NB4 (cell line): ENCODE results near the gene FMNL2.

Experiments used
- DNase-seq: peaks from one replicate; pipeline ENCODE4 v3.0.0; 2010; ENCODE audit warnings: low read depth
- H3K4me3 ChIP-seq: one replicate; pipeline ENCODE4 v1.5.1; 2011; ENCODE audit warnings: mild to moderate bottlenecking, low read depth, low read length, moderate library complexity
- MYC ChIP-seq: IDR thresholded peaks from 2 replicates; pipeline ENCODE4 v1.6.1; 2011; ENCODE audit warnings: low read depth, low read length
- POLR2A ChIP-seq: IDR thresholded peaks from 2 replicates; pipeline ENCODE4 v1.6.1; 2011; ENCODE audit warnings: mild to moderate bottlenecking; ENCODE audit not compliant: insufficient read length; ENCODE audit errors: extremely low read depth
- TF ChIP-seq, protein P1 (sequence below): IDR thresholded peaks from 2 replicates; pipeline ENCODE4 v1.6.1; 2011; ENCODE audit warnings: low read depth, low read length
- TF ChIP-seq, protein P2 (sequence below): IDR thresholded peaks from one replicate; pipeline ENCODE4 v1.5.1; 2012; ENCODE audit warnings: low read depth, low read length

The FMNL2 gene

DNA sequence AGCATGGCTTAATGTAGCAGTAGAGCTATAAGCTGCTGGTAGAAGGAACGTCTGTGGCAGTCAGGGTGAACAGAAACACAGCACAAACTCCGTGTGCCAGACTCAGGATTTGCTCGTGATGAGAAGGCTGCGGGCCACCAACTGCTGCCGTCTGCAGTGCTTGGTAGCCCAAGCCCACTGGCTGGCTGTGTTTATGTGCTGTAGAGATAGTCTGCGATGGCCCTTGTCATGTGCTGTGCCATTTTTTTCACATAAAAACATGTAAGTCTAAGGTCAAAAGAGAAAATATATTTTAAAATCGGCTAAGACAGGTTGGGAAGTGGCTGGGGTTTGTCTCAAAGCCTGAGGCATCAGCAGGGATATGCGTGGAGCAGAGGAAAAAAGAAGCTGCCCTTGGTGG lies 303.6 kb downstream of the FMNL2 start:
- DNase-seq: no peak
- TF ChIP-seq, protein P1, sequence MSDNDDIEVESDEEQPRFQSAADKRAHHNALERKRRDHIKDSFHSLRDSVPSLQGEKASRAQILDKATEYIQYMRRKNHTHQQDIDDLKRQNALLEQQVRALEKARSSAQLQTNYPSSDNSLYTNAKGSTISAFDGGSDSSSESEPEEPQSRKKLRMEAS: no peak
- no peak for TF ChIP-seq MYC
- TF ChIP-seq, protein P2, sequence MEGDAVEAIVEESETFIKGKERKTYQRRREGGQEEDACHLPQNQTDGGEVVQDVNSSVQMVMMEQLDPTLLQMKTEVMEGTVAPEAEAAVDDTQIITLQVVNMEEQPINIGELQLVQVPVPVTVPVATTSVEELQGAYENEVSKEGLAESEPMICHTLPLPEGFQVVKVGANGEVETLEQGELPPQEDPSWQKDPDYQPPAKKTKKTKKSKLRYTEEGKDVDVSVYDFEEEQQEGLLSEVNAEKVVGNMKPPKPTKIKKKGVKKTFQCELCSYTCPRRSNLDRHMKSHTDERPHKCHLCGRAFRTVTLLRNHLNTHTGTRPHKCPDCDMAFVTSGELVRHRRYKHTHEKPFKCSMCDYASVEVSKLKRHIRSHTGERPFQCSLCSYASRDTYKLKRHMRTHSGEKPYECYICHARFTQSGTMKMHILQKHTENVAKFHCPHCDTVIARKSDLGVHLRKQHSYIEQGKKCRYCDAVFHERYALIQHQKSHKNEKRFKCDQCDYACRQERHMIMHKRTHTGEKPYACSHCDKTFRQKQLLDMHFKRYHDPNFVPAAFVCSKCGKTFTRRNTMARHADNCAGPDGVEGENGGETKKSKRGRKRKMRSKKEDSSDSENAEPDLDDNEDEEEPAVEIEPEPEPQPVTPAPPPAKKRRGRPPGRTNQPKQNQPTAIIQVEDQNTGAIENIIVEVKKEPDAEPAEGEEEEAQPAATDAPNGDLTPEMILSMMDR: no peak
- TF ChIP-seq POLR2A: no peak
- no peak overlapping the region for H3K4me3 ChIP-seq

DNA sequence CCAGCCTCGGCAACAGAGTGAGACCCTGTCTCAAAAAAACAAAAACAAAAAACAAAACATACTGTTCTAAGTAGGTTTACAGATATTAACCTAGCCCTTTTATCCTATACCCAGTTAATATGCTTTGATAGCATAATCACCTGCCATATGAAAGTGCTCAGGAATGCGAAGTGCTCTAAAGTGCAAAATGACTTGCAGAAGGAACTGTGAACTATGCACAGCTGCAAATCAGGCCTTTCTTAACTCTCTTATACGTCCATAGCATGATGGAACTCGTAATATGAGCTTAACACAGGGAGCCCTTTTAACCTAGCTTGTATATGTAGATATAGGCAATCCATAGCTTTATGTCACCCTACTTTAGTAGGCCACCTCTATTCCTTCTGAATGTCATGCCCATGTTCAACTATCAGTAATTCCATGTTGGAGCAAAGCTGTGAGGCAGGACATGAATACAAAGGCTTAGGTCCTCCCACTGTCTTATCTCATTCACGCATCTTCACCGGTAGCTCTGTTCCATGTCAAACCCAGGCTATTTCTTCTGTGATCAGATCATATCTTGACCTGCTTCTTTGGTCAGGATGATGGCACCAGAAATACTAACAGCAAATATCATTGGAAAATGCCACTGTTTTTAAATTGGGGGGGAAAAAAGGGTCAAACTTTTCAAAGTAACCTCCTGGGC lies 309.4 kb downstream of the FMNL2 start:
- TF ChIP-seq, protein P1: no peak
- TF ChIP-seq MYC (no peak), POLR2A (no peak)
- TF ChIP-seq, protein P2: no peak
- no peak for DNase-seq
- no peak overlapping the region for H3K4me3 ChIP-seq

DNA sequence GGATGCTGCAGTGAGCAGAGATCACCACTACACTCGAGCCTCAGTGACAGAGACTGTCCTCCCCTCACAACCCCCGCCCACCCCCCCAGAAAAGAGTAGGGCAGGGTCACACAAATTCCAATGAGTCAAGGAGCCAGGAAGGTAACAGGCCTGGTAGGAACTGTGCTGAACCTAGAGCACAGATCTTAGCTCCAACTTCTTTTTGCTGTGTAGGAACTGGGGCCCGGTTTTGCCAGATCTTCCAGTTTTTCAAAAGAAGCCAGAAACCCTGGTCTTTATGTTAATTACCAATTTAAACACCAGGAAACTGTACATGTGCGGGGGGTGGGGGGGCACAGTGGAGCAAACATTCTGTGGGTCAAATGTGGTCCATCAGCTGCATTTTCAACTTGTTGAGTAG lies 311.3 kb downstream of the FMNL2 start:
- no peak overlapping the region for H3K4me3 ChIP-seq
- DNase-seq: no peak
- TF ChIP-seq POLR2A (no peak), MYC (no peak)
- TF ChIP-seq, protein P1: no peak
- TF ChIP-seq, protein P2: no peak

DNA sequence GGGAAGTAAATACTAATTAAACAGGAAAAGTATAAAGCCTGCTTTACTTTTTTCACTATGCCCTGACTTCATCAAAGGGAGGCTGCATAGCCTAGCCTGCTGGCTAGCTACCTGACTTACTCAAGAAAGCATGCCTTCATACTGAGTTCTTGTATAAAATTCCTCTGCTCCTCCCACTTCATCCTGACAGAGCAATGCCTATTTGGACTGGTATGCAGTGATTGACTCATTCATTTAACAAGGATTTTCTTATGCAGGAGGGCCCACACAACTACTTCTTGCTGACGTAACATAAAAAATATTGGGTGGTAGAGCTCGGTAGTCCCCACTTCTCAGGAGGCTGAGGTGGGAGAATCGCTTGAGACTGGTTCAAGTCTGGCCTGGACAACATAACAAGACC lies 311.8 kb downstream of the FMNL2 start:
- TF ChIP-seq, protein P1: no peak
- no peak for TF ChIP-seq MYC
- no peak for TF ChIP-seq POLR2A
- TF ChIP-seq, protein P2: no peak
- no peak for DNase-seq
- H3K4me3 ChIP-seq: no peak overlapping the region

DNA sequence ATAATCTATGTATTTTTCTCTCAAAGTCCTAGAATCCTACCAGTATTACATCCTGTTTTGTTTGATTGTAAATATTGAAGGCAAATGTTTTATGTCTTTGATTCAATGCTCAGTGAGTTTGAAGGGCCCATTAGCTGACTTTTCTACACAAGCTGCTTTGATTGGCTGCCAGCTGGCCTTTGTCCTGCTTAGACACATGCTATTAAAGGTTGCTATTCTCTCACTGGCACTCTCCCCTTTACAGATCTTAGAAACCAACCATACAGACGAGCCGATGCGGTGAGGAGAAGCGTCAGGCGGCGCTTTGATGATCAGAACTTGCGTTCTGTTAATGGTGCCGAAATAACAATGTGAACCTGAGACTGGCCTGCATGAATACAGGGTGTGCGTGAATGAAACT lies 312.6 kb downstream of the FMNL2 start:
- TF ChIP-seq, protein P2: no peak
- no peak for TF ChIP-seq MYC
- TF ChIP-seq POLR2A: no peak
- TF ChIP-seq, protein P1: no peak
- DNase-seq: no peak
- no peak overlapping the region for H3K4me3 ChIP-seq
